Nucleus accumbens (tissue), 56 donors: ENCODE results near the gene CHST11.
A peak's percentile ranks its signal among the peaks of the same experiment; 100 is the strongest.

Experiments
- DNase-seq, 56 donors: peaks; one replicate each; lab custom pipeline; 2025; lab: John Stamatoyannopoulos, UW

Gene CHST11

GRCh38 chr12:104456417-104456949 lies at the start of gene CHST11:
Gene CHST11, plus strand, starts transcription at chr12:104456948.
- DNase-seq = peak in 52 of 56 donors; percentile 21 to 88 (median 66)

GRCh38 chr12:104407438-104407837 lies 49.3 kb upstream of the CHST11 start:
- no peak for DNase-seq

GRCh38 chr12:104407922-104408321 lies 48.8 kb upstream of the CHST11 start:
- DNase-seq = no peak

- no peak for DNase-seq
Observed at GRCh38 chr12:104410326-104410725, 46.4 kb upstream of the CHST11 start.

- no peak for DNase-seq
Observed at GRCh38 chr12:104410786-104411185, 46.0 kb upstream of the CHST11 start.

- peak in 32 of 56 donors; percentile 2 to 63 (median 24) for DNase-seq
Observed at GRCh38 chr12:104411826-104412641, 44.7 kb upstream of the CHST11 start.

- DNase-seq = no peak
Observed at GRCh38 chr12:104412681-104413080, 44.1 kb upstream of the CHST11 start.

- no peak for DNase-seq
Observed at GRCh38 chr12:104413330-104413729, 43.4 kb upstream of the CHST11 start.

GRCh38 chr12:104414581-104415341 lies 42.0 kb upstream of the CHST11 start:
- no peak for DNase-seq

GRCh38 chr12:104415342-104415980 lies 41.3 kb upstream of the CHST11 start:
- no peak for DNase-seq

- no peak for DNase-seq
Observed at GRCh38 chr12:104416136-104416535, 40.6 kb upstream of the CHST11 start.

- DNase-seq = no peak
Observed at GRCh38 chr12:104416585-104416984, 40.2 kb upstream of the CHST11 start.

- no peak for DNase-seq
Observed at GRCh38 chr12:104419717-104420116, 37.0 kb upstream of the CHST11 start.

GRCh38 chr12:104420868-104421267 lies 35.9 kb upstream of the CHST11 start:
- DNase-seq = no peak

GRCh38 chr12:104421343-104421742 lies 35.4 kb upstream of the CHST11 start:
- DNase-seq = no peak

- no peak for DNase-seq
Observed at GRCh38 chr12:104422441-104422840, 34.3 kb upstream of the CHST11 start.

- DNase-seq = no peak
Observed at GRCh38 chr12:104423273-104423672, 33.5 kb upstream of the CHST11 start.

GRCh38 chr12:104423809-104424208 lies 32.9 kb upstream of the CHST11 start:
- no peak for DNase-seq

- no peak for DNase-seq
Observed at GRCh38 chr12:104424955-104425354, 31.8 kb upstream of the CHST11 start.

GRCh38 chr12:104425614-104426013 lies 31.1 kb upstream of the CHST11 start:
- DNase-seq = peak in 2 of 56 donors; percentile 3 to 7
